Measurements from ENCODE around the gene KANSL1. TPM values are rescaled to one million over a fixed set of nuclear protein-coding genes. Genes with fewer than 3 reads are reported as not detected.

The KANSL1 gene
- total RNA-seq, 1 experiment from 2014 or later, result 41.7 TPM

DNA sequence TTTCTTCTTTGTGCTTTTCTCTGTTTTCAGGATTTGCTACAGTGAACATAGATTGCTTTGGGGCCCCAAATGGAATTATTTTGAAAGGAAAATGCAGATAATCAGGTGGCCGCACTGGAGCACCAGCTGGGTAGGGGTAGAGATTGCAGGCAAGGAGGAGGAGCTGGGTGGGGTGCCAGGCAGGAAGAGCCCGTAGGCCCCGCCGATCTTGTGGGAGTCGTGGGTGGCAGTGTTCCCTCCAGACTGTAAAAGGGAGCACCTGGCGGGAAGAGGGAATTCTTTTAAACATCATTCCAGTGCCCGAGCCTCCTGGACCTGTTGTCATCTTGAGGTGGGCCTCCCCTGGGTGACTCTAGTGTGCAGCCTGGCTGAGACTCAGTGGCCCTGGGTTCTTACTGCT, 192.9 kb downstream of the KANSL1 start:
- in situ Hi-C loops (cut with HindIII; ENCODE audit: low sequenced_read_pairs), result no loop called here
- peak; percentile 38 for DNase-seq (ENCODE audit: low spot score)

DNA sequence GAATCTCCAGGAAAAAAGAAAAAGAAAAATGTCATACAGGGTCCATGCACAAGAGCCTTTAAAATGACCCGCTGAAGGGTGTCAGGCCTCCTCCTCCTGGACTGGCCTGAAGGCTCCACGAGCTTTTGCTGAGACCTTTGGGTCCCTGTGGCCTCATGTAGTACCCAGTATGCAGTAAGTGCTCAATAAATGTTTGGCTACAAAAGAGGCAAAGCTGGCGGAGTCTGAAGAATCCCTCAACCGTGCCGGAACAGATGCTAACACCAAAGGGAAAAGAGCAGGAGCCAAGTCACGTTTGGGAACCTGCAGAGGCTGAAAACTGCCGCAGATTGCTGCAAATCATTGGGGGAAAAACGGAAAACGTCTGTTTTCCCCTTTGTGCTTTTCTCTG, 193.3 kb downstream of the KANSL1 start:
- DNase-seq (ENCODE audit: low spot score), result no peak
- in situ Hi-C loops (cut with HindIII; ENCODE audit: low sequenced_read_pairs), result no loop called here

GRCh38 chr17:45998987-45999899, 194.0 kb downstream of the KANSL1 start, which contains the start of gene STH:
TSS of gene STH (plus strand) at chr17:45999250. CDS start at chr17:45999280, 30 bp downstream.
- no peak for DNase-seq (ENCODE audit: low spot score)
- in situ Hi-C loops (cut with HindIII; ENCODE audit: low sequenced_read_pairs), result no loop called here

- in situ Hi-C loops (cut with HindIII; ENCODE audit: low sequenced_read_pairs), result no loop called here
- no peak for DNase-seq (ENCODE audit: low spot score)
Measured at GRCh38 chr17:45997624-45998023, 195.6 kb downstream of the KANSL1 start.

- no peak for DNase-seq (ENCODE audit: low spot score)
- in situ Hi-C loops (cut with HindIII; ENCODE audit: low sequenced_read_pairs), result no loop called here
Measured at GRCh38 chr17:45997166-45997565, 196.1 kb downstream of the KANSL1 start.

- no peak for DNase-seq (ENCODE audit: low spot score)
- in situ Hi-C loops (cut with HindIII; ENCODE audit: low sequenced_read_pairs), result no loop called here
Measured at GRCh38 chr17:45996282-45996937, 196.8 kb downstream of the KANSL1 start.

DNA sequence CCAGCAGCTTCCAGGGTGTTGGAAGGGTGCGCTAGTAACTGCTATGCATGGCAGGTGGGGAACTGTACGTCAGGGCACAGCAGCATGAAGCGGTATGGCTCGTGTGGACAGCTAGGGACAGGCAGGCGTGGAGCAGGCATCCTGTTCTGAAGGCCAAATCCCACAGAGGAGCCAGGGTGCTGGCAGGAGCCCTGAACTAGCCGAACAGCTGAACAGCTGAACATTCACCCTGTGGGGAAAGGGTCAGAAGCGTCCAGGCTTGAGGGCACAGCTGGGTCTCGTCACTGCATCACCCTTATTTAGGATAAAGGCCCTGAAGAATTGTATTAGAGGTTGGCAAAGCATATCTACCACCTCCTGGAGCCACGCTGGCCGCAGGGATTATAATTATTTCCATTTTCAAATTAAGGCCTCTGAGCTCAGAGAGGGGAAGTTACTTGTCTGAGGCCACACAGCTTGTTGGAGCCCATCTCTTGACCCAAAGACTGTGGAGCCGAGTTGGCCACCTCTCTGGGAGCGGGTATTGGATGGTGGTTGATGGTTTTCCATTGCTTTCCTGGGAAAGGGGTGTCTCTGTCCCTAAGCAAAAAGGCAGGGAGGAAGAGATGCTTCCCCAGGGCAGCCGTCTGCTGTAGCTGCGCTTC, 197.5 kb downstream of the KANSL1 start:
- peak; percentile 41 for DNase-seq (ENCODE audit: low spot score)
- in situ Hi-C loops (cut with HindIII; ENCODE audit: low sequenced_read_pairs), result no loop called here

DNA sequence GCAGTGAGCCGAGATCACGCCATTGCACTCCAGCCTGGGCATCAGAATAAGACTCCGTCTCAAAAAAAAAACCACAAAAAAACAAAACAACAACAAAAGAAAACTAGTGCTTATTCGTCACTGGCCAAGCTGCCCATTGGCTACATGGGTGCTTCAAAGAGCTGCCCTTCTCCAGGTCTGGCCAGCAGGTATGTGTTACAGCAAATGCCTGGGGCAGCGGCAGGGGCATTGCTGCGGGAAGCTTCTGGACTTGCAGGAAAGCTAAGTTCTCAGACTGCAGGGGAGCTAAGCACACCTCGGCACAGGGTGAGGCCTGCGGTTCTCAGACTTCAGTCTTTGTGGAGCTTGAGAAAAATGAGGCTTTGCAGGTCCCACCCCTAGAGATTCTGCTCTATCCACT, 198.2 kb downstream of the KANSL1 start:
- in situ Hi-C loops (cut with HindIII; ENCODE audit: low sequenced_read_pairs), result no loop called here
- no peak for DNase-seq (ENCODE audit: low spot score)

DNA sequence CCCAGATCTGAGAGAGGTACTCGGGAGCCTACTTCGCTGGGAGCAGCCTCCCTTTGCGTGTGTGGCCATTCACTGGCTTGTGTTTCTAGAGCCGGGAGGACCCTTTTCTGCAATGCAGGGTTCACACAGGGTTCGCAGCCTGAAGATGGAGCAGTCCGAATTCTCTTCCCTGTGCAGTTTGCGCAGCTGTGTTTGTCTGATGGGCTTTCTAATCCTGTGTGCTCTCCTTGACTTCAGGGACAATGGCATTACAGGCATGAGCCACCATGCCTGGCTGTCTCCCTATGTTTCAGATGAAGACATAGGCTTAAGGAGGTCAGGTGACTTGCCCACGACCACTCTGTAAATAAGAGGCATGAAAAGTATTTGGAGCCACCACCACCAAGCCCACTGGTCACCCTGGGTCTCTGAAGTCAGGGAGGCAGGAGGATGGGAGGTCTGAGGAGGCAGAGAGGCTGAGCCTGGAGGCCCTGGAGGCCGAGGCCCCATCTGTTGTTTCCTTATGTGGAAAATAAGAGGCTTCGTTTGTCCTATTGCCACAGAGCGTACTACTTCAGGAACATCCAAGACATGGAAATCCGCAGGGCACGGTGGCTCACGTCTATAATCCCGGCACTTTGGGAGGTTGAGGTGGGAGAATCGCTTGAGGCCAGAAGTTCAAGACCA, 199.1 kb downstream of the KANSL1 start:
- no peak for DNase-seq (ENCODE audit: low spot score)
- in situ Hi-C loops (cut with HindIII; ENCODE audit: low sequenced_read_pairs), result no loop called here

GRCh38 chr17:45992904-45993303, 200.3 kb downstream of the KANSL1 start:
- peak; percentile 42 for DNase-seq (ENCODE audit: low spot score)
- in situ Hi-C loops (cut with HindIII; ENCODE audit: low sequenced_read_pairs), result no loop called here

DNA sequence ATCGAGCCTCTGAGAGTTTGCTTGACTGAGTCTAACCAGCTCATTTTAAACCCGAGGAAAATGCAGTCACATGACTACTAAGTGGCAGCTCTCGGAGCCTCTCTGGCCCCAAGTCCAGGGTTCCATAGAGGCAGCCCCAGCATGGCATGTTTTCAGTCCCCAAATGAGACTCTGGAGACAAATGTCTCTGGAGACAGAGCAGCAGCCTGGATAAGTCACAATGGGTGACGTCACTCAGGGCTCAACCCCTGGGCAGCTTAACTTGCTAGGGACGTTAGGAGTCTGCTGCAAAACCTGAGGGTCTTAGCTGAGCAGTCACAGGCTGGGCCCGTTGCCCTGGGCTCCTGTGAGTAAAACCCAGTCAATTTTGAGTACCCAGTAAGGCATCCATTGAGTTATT, 201.1 kb downstream of the KANSL1 start:
- in situ Hi-C loops (cut with HindIII; ENCODE audit: low sequenced_read_pairs), result no loop called here
- no peak for DNase-seq (ENCODE audit: low spot score)

DNA sequence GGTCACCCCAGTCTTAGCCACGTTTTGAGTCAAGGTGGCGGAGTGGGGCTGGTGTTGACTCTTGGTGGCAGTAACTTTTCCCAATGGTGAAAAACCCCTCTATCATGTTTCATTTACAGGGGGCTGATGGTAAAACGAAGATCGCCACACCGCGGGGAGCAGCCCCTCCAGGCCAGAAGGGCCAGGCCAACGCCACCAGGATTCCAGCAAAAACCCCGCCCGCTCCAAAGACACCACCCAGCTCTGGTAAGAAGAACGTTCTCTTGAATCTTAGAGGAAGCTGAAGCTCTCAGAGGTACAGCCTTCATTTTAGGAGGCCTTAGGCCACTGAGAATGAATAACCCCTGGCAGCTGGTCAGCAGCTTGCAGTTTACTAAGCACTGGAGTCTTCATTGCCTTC, 201.9 kb downstream of the KANSL1 start:
- in situ Hi-C loops (cut with HindIII; ENCODE audit: low sequenced_read_pairs), result no loop called here
- no peak for DNase-seq (ENCODE audit: low spot score)

DNA sequence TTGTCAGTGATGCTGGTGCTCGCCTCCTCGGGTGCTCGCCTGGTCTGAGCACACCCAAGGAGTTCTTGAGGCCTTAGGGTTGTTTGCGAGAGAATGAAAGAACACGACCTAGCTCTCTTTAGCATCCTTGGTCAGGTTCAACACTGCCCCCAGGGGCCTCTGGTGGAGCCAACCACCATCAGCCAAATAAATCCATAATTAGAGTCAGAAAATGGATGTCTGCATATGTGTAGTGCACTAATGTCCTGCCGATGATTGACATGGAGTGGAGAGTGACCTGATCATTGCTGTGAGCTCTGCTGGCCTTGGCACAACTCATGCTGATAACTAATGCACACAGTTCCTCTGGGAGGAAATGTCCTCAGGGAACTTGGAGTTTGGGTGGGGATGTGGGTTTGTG, 202.3 kb downstream of the KANSL1 start:
- in situ Hi-C loops (cut with HindIII; ENCODE audit: low sequenced_read_pairs), result no loop called here
- DNase-seq (ENCODE audit: low spot score), result peak; percentile 41

- no peak for DNase-seq (ENCODE audit: low spot score)
- in situ Hi-C loops (cut with HindIII; ENCODE audit: low sequenced_read_pairs), result no loop called here
Measured at GRCh38 chr17:45989759-45990158, 203.5 kb downstream of the KANSL1 start.

DNA sequence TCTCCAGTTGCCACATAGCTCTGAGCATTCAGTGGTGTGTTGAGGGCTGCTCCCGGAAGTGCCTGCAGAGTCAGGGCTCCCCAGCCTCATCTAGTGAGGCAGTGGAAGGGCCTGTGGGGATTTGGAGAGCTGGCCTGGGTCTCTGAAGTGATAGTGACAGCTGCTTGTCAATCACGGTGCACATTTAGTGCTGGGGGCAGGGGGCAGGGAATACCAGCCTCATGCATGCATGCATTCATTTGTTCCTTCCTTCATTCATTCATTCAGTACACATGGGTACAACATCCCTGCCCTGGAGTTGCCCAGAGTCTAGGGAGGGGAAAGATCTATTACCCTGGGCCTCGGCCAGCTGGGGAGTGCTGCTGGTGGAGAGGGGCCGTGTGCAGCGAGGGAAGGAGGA, 205.5 kb downstream of the KANSL1 start:
- DNase-seq (ENCODE audit: low spot score), result no peak
- in situ Hi-C loops (cut with HindIII; ENCODE audit: low sequenced_read_pairs), result no loop called here

- DNase-seq (ENCODE audit: low spot score), result no peak
- in situ Hi-C loops (cut with HindIII; ENCODE audit: low sequenced_read_pairs), result no loop called here
Measured at GRCh38 chr17:45986056-45986455, 207.2 kb downstream of the KANSL1 start.

DNA sequence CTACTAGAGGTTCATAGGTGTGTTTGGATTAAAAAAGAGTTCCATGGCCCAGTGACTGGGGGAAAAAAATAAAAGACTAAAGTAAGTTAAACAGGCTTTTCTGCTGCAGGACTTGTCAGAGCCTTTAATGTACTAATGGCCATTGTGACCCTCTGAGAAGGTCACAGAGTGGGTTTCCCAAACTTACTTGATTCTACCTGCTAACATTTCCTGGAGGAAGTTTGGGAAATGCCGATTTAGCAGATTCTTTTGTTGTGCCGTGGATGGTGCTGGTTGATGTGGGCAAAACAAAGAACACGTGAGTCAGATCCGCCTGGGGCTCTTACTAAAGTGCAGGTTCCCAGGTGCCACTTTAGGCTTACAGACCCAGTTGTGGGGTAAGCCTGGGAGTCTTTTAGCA, 207.8 kb downstream of the KANSL1 start:
- in situ Hi-C loops (cut with HindIII; ENCODE audit: low sequenced_read_pairs), result no loop called here
- no peak for DNase-seq (ENCODE audit: low spot score)

DNA sequence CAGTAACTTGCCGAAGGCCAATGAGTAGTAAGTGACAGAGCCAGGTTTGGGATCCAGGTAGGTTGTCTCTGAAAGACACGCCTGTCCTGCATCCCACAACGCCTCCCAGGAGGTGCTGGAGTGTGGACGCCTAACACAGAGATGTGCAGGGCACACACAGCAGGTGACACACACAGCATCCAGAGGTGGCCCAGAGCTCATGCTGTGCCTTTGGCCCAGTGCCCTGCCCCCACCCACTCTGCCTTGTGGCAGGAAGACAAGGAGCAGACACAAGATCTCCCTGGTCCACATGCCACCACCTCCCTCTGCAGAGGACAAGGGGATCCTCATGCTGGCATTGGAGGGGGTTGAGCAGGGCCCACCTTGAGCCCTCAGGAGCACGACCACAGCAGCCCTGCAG, 208.9 kb downstream of the KANSL1 start:
- in situ Hi-C loops (cut with HindIII; ENCODE audit: low sequenced_read_pairs), result no loop called here
- no peak for DNase-seq (ENCODE audit: low spot score)

DNA sequence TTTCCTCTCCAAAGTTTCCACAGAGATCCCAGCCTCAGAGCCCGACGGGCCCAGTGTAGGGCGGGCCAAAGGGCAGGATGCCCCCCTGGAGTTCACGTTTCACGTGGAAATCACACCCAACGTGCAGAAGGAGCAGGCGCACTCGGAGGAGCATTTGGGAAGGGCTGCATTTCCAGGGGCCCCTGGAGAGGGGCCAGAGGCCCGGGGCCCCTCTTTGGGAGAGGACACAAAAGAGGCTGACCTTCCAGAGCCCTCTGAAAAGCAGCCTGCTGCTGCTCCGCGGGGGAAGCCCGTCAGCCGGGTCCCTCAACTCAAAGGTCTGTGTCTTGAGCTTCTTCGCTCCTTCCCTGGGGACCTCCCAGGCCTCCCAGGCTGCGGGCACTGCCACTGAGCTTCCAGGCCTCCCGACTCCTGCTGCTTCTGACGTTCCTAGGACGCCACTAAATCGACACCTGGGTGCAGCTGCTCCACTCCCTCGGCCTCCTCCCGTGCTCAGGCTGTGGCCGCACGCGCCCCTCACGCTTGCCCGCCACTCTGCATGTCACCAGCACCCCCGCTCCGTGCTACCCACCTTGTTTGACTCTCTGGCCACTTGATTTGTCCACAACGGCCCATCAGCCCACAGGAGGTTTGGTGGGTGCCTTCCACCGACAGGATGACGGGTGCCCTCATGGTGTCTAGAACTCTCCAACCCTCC, 209.5 kb downstream of the KANSL1 start:
- in situ Hi-C loops (cut with HindIII; ENCODE audit: low sequenced_read_pairs), result no loop called here

More for the DNA sequence above, 209.5 kb downstream of the KANSL1 start:
- no peak for DNase-seq (ENCODE audit: low spot score)

All from G401 (cell line).